ENCODE results near the gene RPL9.
"Not testable (repeated sequence)": the region's sequence is repeated elsewhere in the genome, so short reads cannot be mapped to it uniquely, and the experiment has no call there.

RPL9 gene

DNA sequence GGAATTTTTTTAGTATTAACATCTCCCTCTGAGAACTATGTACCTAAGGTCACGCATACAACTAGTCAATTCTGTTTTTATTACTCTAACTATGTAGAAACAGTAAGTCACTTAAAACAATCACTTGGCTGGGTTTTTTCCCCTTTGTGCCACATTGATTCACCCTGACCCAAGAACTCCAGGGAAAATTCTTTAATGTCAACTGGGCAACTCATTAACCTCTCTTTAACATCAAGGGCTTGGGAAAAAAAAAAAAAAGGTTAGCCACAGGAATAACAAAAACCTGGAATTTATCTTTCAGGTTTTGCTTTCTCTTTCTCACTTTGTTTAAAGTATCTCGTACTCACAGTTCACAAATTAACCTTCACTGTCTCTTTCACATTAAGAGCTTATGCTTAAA is 8.1 kb downstream of the RPL9 start:
- Mint-ChIP-seq H3K4me1 (peaks cover 41% of the 10 kb centered on the region), H3K27me3 (no peaks in the 10 kb centered on the region), H3K4me3 (no peak overlapping the region), H3K36me3 (peaks cover 32% of the 10 kb centered on the region), H3K9me3 (no peaks in the 10 kb centered on the region), H3K27ac (peak overlapping the region; percentile 78)

DNA sequence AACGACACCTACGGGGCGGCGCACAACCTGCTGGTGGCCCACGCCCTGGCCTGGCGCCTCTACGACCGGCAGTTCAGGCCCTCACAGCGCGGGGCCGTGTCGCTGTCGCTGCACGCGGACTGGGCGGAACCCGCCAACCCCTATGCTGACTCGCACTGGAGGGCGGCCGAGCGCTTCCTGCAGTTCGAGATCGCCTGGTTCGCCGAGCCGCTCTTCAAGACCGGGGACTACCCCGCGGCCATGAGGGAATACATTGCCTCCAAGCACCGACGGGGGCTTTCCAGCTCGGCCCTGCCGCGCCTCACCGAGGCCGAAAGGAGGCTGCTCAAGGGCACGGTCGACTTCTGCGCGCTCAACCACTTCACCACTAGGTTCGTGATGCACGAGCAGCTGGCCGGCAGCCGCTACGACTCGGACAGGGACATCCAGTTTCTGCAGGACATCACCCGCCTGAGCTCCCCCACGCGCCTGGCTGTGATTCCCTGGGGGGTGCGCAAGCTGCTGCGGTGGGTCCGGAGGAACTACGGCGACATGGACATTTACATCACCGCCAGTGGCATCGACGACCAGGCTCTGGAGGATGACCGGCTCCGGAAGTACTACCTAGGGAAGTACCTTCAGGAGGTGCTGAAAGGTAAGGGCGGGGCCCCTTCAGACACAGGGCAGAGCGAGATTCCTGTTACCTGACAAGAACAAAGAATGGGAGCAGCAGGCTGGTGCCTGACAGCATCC is 11.7 kb downstream of the RPL9 start:
- no peaks in the 10 kb centered on the region for H3K9me3 Mint-ChIP-seq
- peaks cover 8% of the 10 kb centered on the region for H3K36me3 Mint-ChIP-seq
- no peak overlapping the region for H3K27ac Mint-ChIP-seq
- H3K4me1 Mint-ChIP-seq = peaks cover 15% of the 10 kb centered on the region
- no peak overlapping the region for H3K4me3 Mint-ChIP-seq
- H3K27me3 Mint-ChIP-seq = no peaks in the 10 kb centered on the region

DNA sequence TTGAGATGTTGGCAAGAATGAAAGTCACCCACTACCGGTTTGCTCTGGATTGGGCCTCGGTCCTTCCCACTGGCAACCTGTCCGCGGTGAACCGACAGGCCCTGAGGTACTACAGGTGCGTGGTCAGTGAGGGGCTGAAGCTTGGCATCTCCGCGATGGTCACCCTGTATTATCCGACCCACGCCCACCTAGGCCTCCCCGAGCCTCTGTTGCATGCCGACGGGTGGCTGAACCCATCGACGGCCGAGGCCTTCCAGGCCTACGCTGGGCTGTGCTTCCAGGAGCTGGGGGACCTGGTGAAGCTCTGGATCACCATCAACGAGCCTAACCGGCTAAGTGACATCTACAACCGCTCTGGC is 12.3 kb downstream of the RPL9 start:
- H3K27me3 Mint-ChIP-seq = no peaks in the 10 kb centered on the region
- H3K4me1 Mint-ChIP-seq = peaks cover 14% of the 10 kb centered on the region
- H3K4me3 Mint-ChIP-seq = no peak overlapping the region
- H3K9me3 Mint-ChIP-seq = no peaks in the 10 kb centered on the region
- H3K27ac Mint-ChIP-seq = no peak overlapping the region
- H3K36me3 Mint-ChIP-seq = peaks cover 5% of the 10 kb centered on the region

DNA sequence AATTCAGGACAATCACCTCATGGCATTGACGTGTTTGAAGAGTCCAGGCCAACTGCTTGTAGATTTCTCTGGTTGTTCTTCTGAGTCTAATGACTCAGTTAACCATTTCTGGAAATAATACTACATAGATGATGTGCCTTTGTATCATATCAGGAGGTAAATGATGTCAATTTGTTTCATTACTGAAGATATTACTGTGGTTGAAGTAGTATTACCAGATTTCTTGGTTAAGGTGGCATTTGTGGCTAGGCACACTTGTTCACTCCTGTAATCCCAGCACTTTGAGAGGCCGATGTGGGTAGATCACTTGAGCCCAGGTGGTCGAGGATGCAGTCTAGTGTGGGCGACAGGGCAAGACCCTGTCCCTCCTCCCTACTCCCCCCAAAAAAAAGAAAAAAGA is 15.7 kb downstream of the RPL9 start:
- peaks cover 6% of the 10 kb centered on the region for H3K4me1 Mint-ChIP-seq
- no peaks in the 10 kb centered on the region for H3K27me3 Mint-ChIP-seq
- no peaks in the 10 kb centered on the region for H3K9me3 Mint-ChIP-seq
- no peak overlapping the region for H3K27ac Mint-ChIP-seq
- no peak overlapping the region for H3K4me3 Mint-ChIP-seq
- H3K36me3 Mint-ChIP-seq = no peaks in the 10 kb centered on the region

DNA sequence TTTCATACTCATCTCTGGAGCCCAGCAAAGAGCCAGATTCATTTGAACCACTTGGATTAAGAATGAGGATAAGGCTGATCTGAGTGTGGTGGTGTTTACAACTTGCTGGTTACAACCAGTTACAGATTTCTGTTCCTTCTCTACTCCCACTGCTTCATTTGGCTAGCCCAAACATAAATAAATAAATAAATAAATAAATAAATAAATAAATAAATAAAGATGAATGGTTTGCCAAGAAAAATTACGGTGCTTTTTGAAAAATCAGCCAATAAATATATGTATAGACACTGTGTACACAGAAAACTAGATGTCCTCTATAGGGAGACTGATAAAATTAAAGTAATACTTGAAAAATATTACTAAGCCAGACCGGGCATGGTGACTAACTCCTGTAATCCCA is 17.1 kb downstream of the RPL9 start:
- Mint-ChIP-seq H3K27me3 (no peaks in the 10 kb centered on the region), H3K36me3 (no peaks in the 10 kb centered on the region), H3K9me3 (no peaks in the 10 kb centered on the region), H3K4me3 (no peak overlapping the region), H3K27ac (no peak overlapping the region), H3K4me1 (no peaks in the 10 kb centered on the region)

DNA sequence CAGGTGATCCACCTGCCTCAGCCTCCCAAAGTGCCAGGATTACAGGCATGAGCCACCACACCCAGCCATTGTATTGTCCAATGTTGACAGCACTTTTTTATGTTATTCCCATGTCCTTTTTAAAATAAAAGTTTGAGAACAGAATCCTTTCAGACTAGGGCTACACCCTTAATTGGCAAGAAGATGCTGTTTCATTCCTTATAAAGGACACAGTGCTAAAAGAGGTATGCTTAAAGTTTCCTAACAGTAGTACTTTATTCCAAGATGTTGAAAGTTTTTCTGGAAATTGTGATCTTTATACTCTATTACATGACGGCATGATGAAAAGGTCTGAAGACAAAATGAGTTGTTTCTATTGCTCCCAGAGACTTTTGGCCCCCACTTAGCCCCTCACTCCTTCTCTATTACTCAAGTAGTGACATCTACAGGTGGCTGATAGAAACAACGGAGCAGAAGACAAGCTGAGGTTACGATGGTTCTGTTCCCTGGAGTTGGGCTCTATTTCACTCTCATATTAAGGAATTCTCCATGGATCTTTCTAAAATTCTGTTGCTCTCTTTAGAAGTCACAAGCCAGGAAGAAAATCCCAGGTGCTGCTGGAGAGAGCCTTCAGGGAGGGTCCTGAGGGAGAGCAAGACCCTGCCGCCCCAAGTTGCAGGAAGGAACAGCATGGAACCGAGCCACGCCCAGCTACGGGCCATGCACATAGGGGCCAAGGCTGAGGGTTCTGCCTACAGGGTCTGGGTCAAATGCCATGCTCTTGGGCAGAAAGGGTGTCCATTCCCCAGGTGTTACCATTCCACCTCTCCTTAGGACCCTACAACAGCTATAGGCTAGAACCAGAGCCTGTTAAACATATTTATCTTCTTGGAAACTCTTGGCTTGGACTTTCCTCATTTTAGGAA is 22.8 kb downstream of the RPL9 start:
- H3K27ac Mint-ChIP-seq = no peak overlapping the region
- H3K9me3 Mint-ChIP-seq = no peaks in the 10 kb centered on the region
- H3K4me3 Mint-ChIP-seq = no peak overlapping the region
- H3K36me3 Mint-ChIP-seq = no peaks in the 10 kb centered on the region
- H3K4me1 Mint-ChIP-seq = no peaks in the 10 kb centered on the region
- H3K27me3 Mint-ChIP-seq = no peaks in the 10 kb centered on the region

DNA sequence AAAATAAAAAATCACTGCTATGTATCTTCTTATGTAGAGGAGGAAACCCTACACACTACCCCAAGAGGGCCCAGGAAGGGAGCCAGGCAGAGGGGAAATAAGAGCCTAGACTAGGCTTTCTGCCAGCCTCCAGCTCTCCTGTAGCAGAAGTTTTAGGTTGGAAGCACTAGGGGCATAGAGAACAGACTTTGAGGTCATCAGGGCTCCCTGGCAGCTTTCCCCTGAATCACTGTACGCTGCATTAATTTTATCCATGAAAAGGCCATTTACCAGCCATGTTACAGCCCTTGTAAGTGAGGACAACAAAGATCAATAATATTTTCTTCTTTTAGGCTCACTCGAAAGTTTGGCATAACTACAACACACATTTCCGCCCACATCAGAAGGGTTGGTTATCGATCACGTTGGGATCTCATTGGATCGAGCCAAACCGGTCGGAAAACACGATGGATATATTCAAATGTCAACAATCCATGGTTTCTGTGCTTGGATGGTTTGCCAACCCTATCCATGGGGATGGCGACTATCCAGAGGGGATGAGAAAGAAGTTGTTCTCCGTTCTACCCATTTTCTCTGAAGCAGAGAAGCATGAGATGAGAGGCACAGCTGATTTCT is 24.7 kb downstream of the RPL9 start:
- no peaks in the 10 kb centered on the region for H3K4me1 Mint-ChIP-seq
- H3K9me3 Mint-ChIP-seq = no peaks in the 10 kb centered on the region
- no peaks in the 10 kb centered on the region for H3K36me3 Mint-ChIP-seq
- H3K27ac Mint-ChIP-seq = no peak overlapping the region
- no peaks in the 10 kb centered on the region for H3K27me3 Mint-ChIP-seq
- no peak overlapping the region for H3K4me3 Mint-ChIP-seq

DNA sequence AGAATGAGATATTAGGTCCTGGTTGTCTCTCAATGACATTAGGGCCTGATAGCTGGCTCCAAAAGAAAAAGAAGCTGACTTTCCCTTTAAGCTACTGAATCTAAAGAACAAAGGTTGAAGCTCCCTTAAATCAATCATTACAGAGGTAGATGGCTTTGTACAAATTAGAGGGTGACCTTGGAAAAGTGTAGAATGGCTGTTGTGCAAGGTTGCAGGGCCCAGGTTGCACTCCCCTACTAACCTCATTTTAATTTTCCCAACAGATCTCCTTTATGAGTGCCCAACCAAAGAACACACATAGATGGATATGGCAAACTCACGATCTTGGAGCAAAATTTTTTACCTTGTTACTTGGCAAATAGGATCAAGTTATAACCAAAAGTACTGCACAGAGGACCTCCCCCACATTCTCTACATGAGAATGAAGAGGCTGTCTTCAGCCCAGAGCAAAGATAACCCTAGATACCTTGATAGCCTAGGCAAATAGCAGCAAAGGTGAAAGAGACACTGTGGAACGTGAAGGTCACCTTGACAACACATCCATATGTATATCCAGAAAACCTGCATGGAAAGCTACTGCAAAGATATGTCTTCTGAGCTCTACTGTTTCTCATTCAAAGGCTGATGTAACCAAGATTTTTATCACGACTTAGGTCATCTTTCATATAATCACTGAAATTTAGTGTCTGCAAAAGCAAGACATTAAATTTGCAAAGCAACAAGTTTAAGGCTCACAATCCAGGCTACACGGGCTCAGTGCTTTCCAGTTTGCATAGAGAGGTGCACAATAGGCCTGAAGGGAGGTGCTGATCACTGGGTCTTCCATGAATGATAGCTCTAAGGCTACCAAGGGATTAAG is 29.0 kb downstream of the RPL9 start:
- Mint-ChIP-seq H3K4me1 (no peaks in the 10 kb centered on the region), H3K27ac (no peak overlapping the region), H3K9me3 (no peaks in the 10 kb centered on the region), H3K4me3 (no peak overlapping the region), H3K27me3 (no peaks in the 10 kb centered on the region), H3K36me3 (no peaks in the 10 kb centered on the region)

DNA sequence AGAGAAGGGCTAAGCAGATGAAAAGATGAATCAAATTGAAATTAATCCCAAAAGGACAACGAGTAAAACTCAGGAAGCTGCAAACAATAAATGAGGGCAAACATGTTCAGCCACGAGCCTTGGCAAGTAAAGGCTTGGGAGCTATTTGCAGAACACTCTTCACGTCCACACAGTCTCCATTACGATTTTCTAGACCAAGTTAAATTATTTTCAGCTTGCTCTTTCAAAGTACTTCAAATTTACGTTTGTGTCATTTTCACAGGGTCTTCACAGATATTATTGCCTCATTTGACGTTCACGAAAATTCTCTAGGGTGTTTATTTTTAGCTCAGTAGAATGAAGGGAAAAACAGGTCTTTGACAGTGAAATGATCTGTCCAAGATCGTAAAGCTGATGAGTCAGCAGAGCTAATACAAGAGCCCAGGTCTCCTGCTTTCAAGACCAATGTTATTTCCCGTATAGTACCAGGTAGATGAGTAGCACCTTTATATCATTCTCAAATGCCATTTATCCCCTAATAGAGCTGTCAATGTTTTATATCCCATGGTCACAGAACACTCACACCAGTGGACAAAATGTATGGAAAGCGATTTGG is 31.1 kb downstream of the RPL9 start:
- Mint-ChIP-seq H3K9me3 (no peaks in the 10 kb centered on the region), H3K27me3 (no peaks in the 10 kb centered on the region)

DNA sequence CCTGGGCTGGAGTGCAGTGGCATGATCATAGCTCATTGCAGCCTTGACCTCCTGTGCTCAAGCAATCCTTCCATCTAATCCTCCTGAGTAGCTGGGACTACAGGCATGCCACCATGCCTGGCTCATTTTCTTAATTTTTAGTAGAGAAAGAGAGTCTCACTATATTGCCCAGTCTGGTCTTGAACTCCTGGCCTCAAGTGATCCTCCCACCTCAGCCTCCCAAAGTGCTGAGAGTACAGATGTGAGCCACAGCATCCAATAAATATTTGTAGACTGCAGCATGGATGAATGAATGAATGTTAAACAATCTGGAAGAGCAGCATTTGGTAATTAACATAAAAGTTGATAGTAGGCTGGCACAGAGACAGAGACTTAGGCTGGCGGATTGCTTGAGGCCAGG is 32.0 kb downstream of the RPL9 start:
- H3K9me3 Mint-ChIP-seq = no peaks in the 10 kb centered on the region
- H3K27me3 Mint-ChIP-seq = no peaks in the 10 kb centered on the region
- H3K36me3 Mint-ChIP-seq = no peaks in the 10 kb centered on the region
- H3K4me3 Mint-ChIP-seq = no peak overlapping the region
- H3K27ac Mint-ChIP-seq = no peak overlapping the region
- H3K4me1 Mint-ChIP-seq = no peaks in the 10 kb centered on the region

More for the DNA sequence above, 31.1 kb downstream of the RPL9 start:
- Mint-ChIP-seq H3K27ac (no peak overlapping the region), H3K4me3 (no peak overlapping the region), H3K36me3 (no peaks in the 10 kb centered on the region), H3K4me1 (no peaks in the 10 kb centered on the region)

DNA sequence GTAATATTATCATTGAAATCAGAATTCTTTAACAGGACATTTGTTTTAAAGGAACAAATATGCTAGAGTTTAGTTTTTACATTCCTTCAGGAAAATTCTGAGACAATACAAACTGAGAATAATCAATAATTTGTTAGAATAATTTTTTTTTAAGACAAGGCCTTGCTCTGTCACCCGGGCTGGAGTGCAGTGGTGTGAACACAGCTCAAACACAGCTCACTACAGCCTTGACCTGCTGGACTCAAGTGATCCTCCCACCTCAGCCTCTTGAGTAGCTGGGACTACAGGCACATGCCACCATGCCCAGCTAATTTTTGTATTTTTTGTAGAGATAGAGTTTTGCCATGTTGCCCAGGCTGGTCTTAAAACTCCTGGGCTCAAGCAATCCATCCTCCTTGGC is 33.4 kb downstream of the RPL9 start:
- not testable (repeated sequence) for H3K9me3 Mint-ChIP-seq, H3K4me1 Mint-ChIP-seq, H3K36me3 Mint-ChIP-seq, H3K27ac Mint-ChIP-seq, H3K4me3 Mint-ChIP-seq, H3K27me3 Mint-ChIP-seq

DNA sequence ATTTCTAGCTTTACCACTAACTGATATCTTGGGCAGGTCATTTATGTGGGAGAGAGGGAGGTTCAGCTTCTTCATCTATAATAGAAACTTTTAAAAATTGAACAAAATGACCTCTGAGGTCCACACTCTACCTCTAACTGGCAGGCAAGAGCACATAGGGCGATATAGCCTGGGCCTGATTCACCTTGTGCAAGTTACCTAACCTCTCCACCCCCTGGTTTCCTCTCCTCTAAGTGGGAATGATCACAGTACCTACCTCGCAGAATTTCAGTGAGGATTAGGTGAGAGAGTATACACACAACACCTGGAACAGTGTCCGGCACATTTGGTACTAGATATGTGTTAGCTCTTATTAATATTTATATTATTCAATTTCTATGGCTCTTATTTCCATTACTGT is 36.5 kb downstream of the RPL9 start:
- Mint-ChIP-seq H3K36me3 (no peaks in the 10 kb centered on the region), H3K27ac (no peak overlapping the region), H3K27me3 (peaks cover 3% of the 10 kb centered on the region), H3K4me1 (no peaks in the 10 kb centered on the region), H3K4me3 (no peak overlapping the region), H3K9me3 (no peaks in the 10 kb centered on the region)

DNA sequence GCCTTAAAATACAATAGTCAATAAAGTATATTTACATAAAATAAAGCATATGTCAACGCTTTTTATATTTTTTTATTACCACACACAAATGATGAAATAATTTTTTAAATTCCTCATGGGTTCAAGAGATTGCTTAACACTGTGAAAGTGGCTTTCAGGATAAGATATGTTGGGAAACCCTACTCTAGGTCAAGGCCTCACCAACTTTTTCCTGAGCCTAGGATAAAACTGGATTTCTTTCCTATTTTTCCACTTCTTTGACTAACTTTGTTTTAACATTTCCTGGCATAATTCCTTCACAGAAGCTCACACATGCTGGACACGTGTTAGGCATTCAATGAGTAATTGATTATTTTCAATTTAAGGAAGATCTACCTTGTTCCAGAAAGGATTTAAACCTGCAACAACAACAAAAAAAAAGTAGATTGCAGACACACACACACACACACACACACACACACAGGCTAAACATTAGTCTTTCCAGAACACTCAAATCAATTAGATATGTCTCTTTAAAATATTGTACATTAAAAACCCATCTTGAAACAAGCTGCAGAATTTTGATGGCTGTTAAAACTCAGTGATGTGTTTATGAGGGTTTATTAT is 42.9 kb downstream of the RPL9 start:
- Mint-ChIP-seq H3K36me3 (no peaks in the 10 kb centered on the region), H3K27me3 (peaks cover 4% of the 10 kb centered on the region), H3K4me1 (no peaks in the 10 kb centered on the region), H3K27ac (no peak overlapping the region), H3K4me3 (no peak overlapping the region), H3K9me3 (no peaks in the 10 kb centered on the region)

DNA sequence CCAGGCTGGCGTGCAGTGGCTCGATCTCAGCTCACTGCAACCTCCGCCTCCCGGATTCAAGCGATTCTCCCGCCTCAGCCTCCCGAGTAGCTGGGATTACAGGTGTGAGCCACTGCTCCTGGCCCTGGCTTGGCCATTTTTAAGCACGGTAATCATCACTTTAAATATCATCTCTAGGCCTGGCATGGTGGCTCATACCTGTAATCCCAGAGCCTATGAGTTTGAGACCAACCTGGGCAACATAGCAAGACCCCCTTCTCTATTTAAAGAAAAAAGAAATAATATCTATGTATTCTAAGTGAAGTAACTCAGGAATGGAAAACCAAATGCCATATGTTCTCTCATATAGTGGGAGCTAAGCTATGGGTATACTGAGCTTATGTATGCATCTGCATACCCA is 47.2 kb downstream of the RPL9 start:
- not testable (repeated sequence) for H3K4me1 Mint-ChIP-seq, H3K27ac Mint-ChIP-seq, H3K4me3 Mint-ChIP-seq, H3K9me3 Mint-ChIP-seq, H3K27me3 Mint-ChIP-seq, H3K36me3 Mint-ChIP-seq

DNA sequence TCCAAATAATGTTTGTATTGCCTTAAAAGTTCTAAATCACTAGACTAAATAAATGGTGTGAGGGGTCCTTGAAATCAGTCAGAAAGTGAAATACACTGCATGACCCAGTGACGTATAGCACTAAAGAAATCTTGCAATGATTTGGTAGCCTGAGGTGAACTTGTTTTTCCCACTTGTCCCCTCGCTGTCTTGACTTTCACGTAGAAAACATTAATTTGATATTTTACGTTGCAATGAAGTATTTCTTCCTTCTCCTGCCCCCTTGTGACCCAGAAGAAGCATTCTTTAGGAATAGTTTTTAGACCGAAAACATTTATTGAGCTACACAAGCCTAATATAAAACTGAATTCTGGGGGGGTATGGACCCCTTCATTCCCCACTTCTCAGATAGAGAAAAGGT is 48.3 kb downstream of the RPL9 start:
- no peaks in the 10 kb centered on the region for H3K36me3 Mint-ChIP-seq
- H3K27me3 Mint-ChIP-seq = no peaks in the 10 kb centered on the region
- no peaks in the 10 kb centered on the region for H3K9me3 Mint-ChIP-seq
- no peak overlapping the region for H3K4me3 Mint-ChIP-seq
- no peak overlapping the region for H3K27ac Mint-ChIP-seq
- no peaks in the 10 kb centered on the region for H3K4me1 Mint-ChIP-seq
